BLaER1 treated with 17β-estradiol and CSF1 and Interleukin-3, amounts not matched to agents 10 nM and 100 nM (cell line): Measurements from ENCODE around the gene USH1C.

Source experiments
- H3K27ac ChIP-seq, 11 experiments: shearing (Covaris generic); formaldehyde crosslinking; 2 replicates each; pipeline ENCODE4 v1.8.1; 2022
- H3K27me3 ChIP-seq, 11 experiments: shearing (Covaris generic); formaldehyde crosslinking; 2 replicates each; pipeline ENCODE4 v1.8.1; 2022
- H3K36me3 ChIP-seq, 11 experiments: shearing (Covaris generic); formaldehyde crosslinking; 2 replicates each; pipeline ENCODE4 v1.8.1; 2022
- H3K4me1 ChIP-seq, 10 experiments: shearing (Covaris generic); formaldehyde crosslinking; 2 replicates each; pipeline ENCODE4 v1.8.1; 2022
- H3K4me2 ChIP-seq, 11 experiments: shearing (Covaris generic); formaldehyde crosslinking; 2 replicates each; pipeline ENCODE4 v1.8.1; 2022
- H3K4me3 ChIP-seq, 10 experiments: shearing (Covaris generic); formaldehyde crosslinking; 2 replicates each; pipeline ENCODE4 v1.8.1; 2022
- H3K9ac ChIP-seq, 11 experiments: shearing (Covaris generic); formaldehyde crosslinking; 2 replicates each; pipeline ENCODE4 v1.8.1; 2022
- H3K9me3 ChIP-seq, 11 experiments: shearing (Covaris generic); formaldehyde crosslinking; replicated peaks in 1 of 11; 2 replicates each; pipeline ENCODE4 v1.8.1; 2022
- H4K20me1 ChIP-seq, 11 experiments: shearing (Covaris generic); formaldehyde crosslinking; 2 replicates each; pipeline ENCODE4 v1.8.1; 2022
- Cebpa-rat ChIP-seq, 11 experiments: shearing (Covaris generic); IDR thresholded peaks; 2 replicates each; pipeline ENCODE4 v1.8.1; 2022

The USH1C gene

DNA sequence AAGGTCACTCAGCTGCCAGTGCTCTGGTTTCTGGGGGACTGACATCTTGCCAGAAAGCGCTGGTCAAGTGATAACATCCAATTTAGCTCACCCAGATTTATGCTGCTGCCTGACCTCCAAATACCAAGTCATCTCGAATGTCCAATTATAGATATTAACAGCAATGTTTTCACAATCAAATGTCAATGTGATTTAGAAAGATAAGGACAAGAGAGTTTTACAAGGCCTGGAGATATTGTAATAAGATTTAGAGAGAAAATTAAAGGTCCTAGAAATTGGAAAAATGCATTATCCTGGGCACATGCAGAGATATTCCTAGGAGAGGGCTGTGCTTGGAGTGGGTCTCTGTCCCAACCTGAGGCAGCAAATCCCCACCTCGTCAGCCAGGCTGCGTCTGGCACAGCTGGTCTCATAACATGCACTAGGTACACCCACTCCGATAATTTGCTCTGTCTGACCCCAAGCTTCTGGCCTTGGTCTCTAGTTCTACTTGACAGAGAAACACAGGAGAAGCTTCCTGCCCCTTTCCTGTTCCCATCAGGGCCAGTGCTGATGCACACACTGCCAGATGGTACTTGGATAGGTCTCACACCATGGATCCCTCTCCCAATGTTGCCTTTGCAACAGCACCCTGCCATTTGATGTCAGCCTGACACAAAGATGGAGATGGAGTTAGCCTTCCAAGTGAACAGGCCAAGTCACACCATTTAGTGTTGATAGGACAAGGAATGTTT is 28.6 kb downstream of the USH1C start:
- no peaks in the 10 kb centered on the region for H4K20me1 ChIP-seq
- no peak overlapping the region for H3K4me2 ChIP-seq
- H3K9me3 ChIP-seq = no peaks in the 10 kb centered on the region
- H3K4me1 ChIP-seq = no peaks in the 10 kb centered on the region
- no peak for TF ChIP-seq Cebpa-rat (IDR thresholded peaks at IDR 0.05)
- H3K27ac ChIP-seq = no peak overlapping the region
- no peaks in the 10 kb centered on the region for H3K27me3 ChIP-seq
- H3K9ac ChIP-seq = no peak overlapping the region
- no peak overlapping the region for H3K4me3 ChIP-seq
- no peaks in the 10 kb centered on the region for H3K36me3 ChIP-seq

DNA sequence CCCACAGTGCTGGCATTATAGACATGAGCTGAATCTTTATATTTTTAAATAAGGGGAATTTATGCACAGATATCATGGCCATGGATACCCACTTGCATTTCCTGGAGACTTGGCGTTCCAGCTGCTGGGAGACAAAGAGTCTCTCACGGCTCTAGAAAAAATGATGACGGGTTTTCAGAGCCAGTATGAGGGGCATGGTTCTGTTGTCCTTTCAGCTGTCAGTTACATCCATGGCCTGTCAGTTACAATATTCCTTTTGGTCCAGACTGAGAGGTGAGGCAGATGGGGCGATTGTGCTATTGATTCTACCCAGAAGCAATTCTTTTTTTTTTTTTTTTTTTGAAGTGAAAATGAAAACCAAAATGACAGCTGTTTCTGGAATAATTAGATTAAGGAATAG is 29.7 kb downstream of the USH1C start:
- Histone ChIP-seq H3K27ac (no peak overlapping the region), H4K20me1 (no peaks in the 10 kb centered on the region), H3K27me3 (no peaks in the 10 kb centered on the region), H3K4me2 (no peak overlapping the region), H3K36me3 (no peaks in the 10 kb centered on the region), H3K9ac (no peak overlapping the region), H3K4me3 (no peak overlapping the region), H3K9me3 (no peaks in the 10 kb centered on the region), H3K4me1 (no peaks in the 10 kb centered on the region)
- TF ChIP-seq Cebpa-rat (IDR thresholded peaks at IDR 0.05) = no peak

DNA sequence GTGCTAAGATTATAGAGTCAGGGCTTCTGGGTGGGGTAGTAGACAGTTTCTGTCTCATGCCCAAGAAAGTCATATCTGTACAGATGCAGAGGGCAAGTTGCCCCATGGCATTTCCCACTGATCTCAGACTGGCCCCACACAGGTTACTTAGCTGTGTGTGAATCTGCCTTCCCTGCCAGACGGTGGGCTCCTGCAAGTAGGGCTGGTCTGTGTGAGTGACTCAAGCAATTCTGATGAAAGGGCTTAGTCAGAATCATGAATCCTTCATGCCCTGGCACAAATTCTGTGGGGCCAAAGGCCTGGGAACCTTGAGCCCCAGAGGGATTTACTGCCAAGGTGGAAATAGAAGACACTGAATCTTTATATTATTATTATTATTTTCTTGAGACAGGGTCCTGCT is 30.4 kb downstream of the USH1C start:
- Histone ChIP-seq H3K27me3 (no peaks in the 10 kb centered on the region), H3K4me3 (no peak overlapping the region), H3K27ac (no peak overlapping the region), H3K4me1 (no peaks in the 10 kb centered on the region), H4K20me1 (no peaks in the 10 kb centered on the region), H3K4me2 (no peak overlapping the region), H3K36me3 (no peaks in the 10 kb centered on the region), H3K9me3 (no peaks in the 10 kb centered on the region), H3K9ac (no peak overlapping the region)
- no peak for TF ChIP-seq Cebpa-rat (IDR thresholded peaks at IDR 0.05)

DNA sequence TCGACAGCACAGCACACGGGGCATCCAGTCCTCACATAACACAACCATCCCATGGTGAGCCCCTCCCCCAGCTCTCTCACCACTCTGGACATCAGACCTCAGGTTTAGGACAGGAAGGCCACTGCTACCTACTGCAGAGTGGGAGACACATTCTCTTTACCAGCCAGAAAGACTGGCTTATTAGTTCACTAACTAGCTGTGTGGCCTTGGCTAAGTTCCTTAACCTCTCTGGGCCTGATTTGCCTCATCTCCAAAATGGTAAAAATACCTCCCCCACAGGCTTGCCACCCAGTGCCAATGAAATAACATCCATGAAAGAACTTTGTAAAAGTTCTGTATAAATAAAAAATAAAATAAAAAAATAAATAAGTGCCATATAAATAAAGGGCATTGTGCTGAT is 32.1 kb downstream of the USH1C start:
- H3K4me1 ChIP-seq = peaks cover 0 to under 1% (median 0%) of the 10 kb centered on the region in 10 experiments; a peak in 2 of 20 replicates
- H3K36me3 ChIP-seq = no peaks in the 10 kb centered on the region
- no peaks in the 10 kb centered on the region for H3K27me3 ChIP-seq
- H3K9ac ChIP-seq = no peak overlapping the region
- no peaks in the 10 kb centered on the region for H3K9me3 ChIP-seq
- no peak overlapping the region for H3K4me3 ChIP-seq
- H4K20me1 ChIP-seq = no peaks in the 10 kb centered on the region; a peak in 1 of 22 replicates
- H3K27ac ChIP-seq = no peak overlapping the region
- no peak for TF ChIP-seq Cebpa-rat (IDR thresholded peaks at IDR 0.05)
- no peak overlapping the region for H3K4me2 ChIP-seq

DNA sequence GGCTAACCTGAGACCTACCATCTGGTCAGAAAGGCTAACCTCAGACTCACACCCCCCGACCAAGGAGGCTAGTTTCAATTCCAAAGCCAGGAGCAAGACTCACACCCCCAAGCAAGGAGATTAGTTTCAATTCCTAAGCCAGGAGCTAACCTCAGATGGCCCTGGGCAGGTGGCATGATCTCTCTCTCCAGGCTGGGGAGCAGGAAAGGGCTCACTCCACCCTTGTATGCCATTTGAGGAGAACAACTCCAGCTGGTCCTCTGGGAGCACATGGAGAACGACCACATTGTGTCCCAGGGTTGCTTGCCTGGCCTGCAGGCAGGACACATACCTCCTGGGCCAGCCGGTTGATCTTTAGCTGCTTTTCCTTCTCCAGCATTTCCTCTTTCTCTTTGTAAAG is 32.6 kb downstream of the USH1C start:
- H3K27me3 ChIP-seq = no peaks in the 10 kb centered on the region
- no peaks in the 10 kb centered on the region for H3K9me3 ChIP-seq

DNA sequence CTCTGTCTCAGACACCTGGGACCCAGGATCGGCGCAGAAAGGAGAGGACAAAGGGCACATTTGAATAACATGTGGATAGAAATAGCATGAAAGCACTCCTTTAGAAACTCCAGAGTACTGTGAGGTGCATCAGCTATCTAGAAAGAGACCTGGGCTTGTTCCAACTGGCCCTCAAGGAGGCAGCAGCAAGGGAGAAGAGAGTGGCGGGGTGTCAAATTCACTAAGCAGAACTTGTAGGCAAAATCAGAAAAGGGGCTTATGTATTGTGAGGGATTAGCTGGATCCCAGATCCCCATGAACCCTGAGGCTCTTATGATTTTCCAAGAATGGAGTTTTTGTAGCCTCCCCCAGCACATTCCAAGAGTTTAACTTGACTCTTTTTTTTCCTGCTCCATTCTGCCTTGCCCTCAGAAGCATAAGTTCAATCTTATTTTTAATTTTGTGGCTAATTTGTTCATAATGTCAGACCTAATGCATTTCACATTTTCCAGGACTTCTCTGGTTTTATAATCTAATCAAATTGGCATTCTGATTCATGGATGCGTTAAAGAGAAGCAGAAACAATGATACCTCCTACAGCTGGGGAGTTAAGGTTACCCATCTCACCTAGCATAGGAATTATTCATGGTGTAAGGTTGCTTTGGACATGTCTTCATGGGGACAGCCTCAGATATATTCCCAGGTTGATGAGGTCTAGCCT is 33.6 kb downstream of the USH1C start:
- H3K4me1 ChIP-seq = peaks cover 0 to 15% (median 13%) of the 10 kb centered on the region in 10 experiments; a peak in 14 of 20 replicates
- no peak overlapping the region for H3K4me2 ChIP-seq
- H3K9me3 ChIP-seq = no peaks in the 10 kb centered on the region
- H3K27me3 ChIP-seq = no peaks in the 10 kb centered on the region
- no peak overlapping the region for H3K4me3 ChIP-seq
- no peaks in the 10 kb centered on the region; a peak in 1 of 22 replicates for H4K20me1 ChIP-seq
- TF ChIP-seq Cebpa-rat (IDR thresholded peaks at IDR 0.05) = no peak
- no peak overlapping the region for H3K27ac ChIP-seq
- no peak overlapping the region for H3K9ac ChIP-seq
- H3K36me3 ChIP-seq = no peaks in the 10 kb centered on the region

More for the DNA sequence above, 32.6 kb downstream of the USH1C start:
- no peak overlapping the region for H3K4me2 ChIP-seq
- H3K9ac ChIP-seq = no peak overlapping the region
- no peak overlapping the region for H3K27ac ChIP-seq
- no peak for TF ChIP-seq Cebpa-rat (IDR thresholded peaks at IDR 0.05)
- no peak overlapping the region for H3K4me3 ChIP-seq
- H4K20me1 ChIP-seq = no peaks in the 10 kb centered on the region; a peak in 1 of 22 replicates
- no peaks in the 10 kb centered on the region for H3K36me3 ChIP-seq
- H3K4me1 ChIP-seq = peaks cover 0 to 6% (median 3%) of the 10 kb centered on the region in 10 experiments; a peak in 8 of 20 replicates

DNA sequence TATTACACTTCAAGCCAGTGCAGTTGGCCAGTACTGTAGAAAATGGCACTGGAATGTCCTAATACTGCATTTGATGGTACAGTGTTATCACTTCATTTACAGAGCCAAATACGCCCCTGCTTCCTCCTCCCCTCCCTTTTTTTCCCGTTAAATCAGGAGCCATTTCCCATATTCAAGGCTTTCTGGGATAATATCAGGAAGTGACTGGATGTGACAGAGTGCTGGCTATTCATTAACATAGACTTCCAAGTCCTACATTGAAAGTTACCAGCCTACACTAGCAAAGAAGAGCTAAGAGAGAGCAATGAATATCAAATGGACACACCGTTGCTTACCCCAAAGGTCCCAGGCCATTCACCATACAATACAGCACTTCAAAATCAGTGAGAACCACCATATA is 35.4 kb downstream of the USH1C start:
- Histone ChIP-seq H3K36me3 (no peaks in the 10 kb centered on the region), H3K27me3 (no peaks in the 10 kb centered on the region), H3K9me3 (no peaks in the 10 kb centered on the region), H3K9ac (no peak overlapping the region), H3K4me2 (no peak overlapping the region), H3K4me1 (peaks cover 0 to 34% (median 31%) of the 10 kb centered on the region in 10 experiments; a peak in 16 of 20 replicates), H4K20me1 (no peaks in the 10 kb centered on the region; a peak in 3 of 22 replicates), H3K27ac (no peak overlapping the region), H3K4me3 (no peak overlapping the region)
- TF ChIP-seq Cebpa-rat (IDR thresholded peaks at IDR 0.05) = no peak

DNA sequence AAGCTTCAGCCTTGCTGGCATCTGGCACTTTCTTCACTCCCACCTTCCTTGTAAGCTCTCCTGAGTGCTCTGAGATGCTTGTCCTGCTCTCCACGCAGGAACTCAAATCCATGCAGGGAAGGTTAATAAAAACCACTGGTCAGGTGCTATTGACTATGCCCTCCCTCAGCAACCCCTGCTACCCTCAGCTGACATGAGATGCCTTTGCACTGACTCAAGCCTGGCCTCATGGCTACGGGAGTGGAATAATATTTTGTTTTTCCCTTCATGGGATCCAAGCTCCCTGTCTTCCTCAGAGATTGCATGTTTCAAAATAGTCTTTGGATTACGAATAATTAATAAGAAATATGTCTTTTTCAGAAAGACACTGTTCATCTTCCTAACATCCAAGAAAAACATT is 35.9 kb downstream of the USH1C start:
- Histone ChIP-seq H3K9me3 (no peaks in the 10 kb centered on the region), H3K4me2 (no peak overlapping the region), H3K4me3 (no peak overlapping the region), H3K9ac (no peak overlapping the region), H3K36me3 (no peaks in the 10 kb centered on the region), H4K20me1 (no peaks in the 10 kb centered on the region; a peak in 3 of 22 replicates), H3K27me3 (no peaks in the 10 kb centered on the region), H3K4me1 (peaks cover 0 to 39% (median 34%) of the 10 kb centered on the region in 10 experiments; a peak in 16 of 20 replicates), H3K27ac (no peak overlapping the region)
- no peak for TF ChIP-seq Cebpa-rat (IDR thresholded peaks at IDR 0.05)

DNA sequence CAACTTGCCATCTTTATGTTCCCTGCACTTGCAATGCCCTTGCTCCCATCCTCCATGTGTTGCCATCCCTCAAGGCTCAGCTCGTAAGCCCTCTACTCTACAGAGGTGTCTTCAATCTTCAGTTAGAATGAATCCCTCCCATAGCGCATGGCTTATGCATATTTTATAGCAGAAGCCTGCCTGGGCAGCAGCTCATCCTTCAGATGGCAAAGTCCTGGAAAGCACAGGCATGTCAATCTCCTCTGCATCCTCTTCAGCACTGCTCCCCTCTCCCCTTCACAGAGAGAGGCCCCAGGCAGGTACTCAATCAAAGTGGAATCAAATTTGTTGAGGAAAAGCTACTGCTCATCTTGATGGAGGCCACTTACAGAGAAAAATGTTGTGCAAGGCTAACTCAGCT is 36.4 kb downstream of the USH1C start:
- no peaks in the 10 kb centered on the region; a peak in 3 of 22 replicates for H4K20me1 ChIP-seq
- no peaks in the 10 kb centered on the region for H3K27me3 ChIP-seq
- no peak overlapping the region for H3K4me2 ChIP-seq
- TF ChIP-seq Cebpa-rat (IDR thresholded peaks at IDR 0.05) = no peak
- H3K4me3 ChIP-seq = no peak overlapping the region
- no peak overlapping the region for H3K9ac ChIP-seq
- H3K4me1 ChIP-seq = peaks cover 0 to 40% (median 34%) of the 10 kb centered on the region in 10 experiments; a peak in 16 of 20 replicates
- no peak overlapping the region for H3K27ac ChIP-seq
- no peaks in the 10 kb centered on the region for H3K9me3 ChIP-seq
- H3K36me3 ChIP-seq = no peaks in the 10 kb centered on the region
